GM19455 (cell line): ENCODE measurements around the gene FLVCR2.

Source experiments
- ATAC-seq: cut with Tn5 transposase; IDR thresholded peaks from one replicate; pipeline ENCODE4 v1.9.1; 2021; ENCODE audit not compliant: unreplicated experiment

FLVCR2 gene, protein sequence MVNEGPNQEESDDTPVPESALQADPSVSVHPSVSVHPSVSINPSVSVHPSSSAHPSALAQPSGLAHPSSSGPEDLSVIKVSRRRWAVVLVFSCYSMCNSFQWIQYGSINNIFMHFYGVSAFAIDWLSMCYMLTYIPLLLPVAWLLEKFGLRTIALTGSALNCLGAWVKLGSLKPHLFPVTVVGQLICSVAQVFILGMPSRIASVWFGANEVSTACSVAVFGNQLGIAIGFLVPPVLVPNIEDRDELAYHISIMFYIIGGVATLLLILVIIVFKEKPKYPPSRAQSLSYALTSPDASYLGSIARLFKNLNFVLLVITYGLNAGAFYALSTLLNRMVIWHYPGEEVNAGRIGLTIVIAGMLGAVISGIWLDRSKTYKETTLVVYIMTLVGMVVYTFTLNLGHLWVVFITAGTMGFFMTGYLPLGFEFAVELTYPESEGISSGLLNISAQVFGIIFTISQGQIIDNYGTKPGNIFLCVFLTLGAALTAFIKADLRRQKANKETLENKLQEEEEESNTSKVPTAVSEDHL

DNA sequence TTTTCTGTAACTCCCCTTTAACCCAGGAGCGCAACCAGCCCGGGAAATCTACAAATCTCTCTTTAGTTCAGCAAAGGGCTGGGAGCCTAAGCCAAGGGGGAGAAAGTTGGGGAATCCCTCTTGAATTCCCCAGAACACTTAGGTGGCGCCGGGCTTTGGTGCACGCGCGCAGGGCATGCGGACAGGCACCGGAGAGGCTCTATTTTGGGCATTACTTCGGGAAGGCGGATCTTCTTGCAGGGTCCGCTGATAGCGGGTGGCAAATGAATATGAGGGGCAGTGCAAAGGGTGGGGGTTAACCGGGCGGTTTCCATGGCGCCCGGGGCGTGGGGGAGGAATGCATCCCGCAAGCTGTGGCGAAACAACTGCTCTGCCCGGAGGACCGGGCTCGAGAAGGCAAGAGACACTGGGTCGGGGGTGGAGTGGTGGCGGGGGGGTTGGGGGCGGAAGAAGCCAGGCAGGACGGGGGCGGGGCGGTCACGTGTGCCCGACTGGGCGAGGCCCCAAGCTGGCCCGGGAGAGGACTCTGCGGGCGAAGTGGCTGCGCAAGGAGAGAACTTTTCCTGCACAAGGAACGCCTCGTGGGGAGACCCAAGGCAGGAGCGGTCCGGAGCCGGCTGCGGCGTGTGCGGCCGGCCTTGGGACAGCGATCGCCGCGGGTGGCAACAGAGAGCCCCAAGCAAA, at the start of gene FLVCR2:
TSS of gene FLVCR2 (plus strand) at position 519 of the 684 bp plus-strand sequence. CDS start 353 bp downstream, outside the sequence.
- peak; percentile 29 for ATAC-seq

GRCh38 chr14:75531256-75531655, 47.2 kb upstream of the FLVCR2 start:
- ATAC-seq = no peak

DNA sequence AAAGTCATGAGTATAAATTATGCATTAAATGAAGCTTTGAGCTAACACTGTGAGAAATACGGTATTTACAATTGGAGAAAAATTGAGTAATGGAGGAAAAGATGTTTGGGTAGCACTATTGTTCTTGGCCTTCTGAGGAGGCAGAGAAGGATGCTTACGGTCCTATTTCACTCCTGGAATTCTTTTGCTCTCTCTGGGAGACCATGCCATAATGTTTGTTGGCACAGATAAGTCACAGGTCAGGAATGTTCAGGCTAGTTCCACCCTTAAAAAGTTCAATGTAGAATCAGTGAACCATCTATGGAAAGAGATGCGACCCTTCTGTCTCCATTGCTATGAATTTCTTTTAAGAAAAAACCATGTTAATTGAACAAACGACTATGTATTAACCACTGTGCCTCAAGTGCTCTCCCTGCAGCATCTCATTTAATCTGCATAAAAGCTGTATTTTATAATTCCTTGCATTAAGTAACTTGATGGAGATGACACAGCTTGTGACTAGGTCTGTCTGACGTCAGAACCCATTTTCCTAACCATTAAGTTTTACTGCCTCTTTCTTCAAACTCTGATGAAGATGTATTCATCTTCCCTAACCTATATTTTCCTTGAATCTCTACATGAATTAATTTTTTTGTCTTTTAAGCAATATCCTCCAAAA, 46.6 kb upstream of the FLVCR2 start:
- ATAC-seq = no peak

- ATAC-seq = no peak
These were observed 44.4 kb upstream of the FLVCR2 start for GRCh38 chr14:75533791-75534555.

DNA sequence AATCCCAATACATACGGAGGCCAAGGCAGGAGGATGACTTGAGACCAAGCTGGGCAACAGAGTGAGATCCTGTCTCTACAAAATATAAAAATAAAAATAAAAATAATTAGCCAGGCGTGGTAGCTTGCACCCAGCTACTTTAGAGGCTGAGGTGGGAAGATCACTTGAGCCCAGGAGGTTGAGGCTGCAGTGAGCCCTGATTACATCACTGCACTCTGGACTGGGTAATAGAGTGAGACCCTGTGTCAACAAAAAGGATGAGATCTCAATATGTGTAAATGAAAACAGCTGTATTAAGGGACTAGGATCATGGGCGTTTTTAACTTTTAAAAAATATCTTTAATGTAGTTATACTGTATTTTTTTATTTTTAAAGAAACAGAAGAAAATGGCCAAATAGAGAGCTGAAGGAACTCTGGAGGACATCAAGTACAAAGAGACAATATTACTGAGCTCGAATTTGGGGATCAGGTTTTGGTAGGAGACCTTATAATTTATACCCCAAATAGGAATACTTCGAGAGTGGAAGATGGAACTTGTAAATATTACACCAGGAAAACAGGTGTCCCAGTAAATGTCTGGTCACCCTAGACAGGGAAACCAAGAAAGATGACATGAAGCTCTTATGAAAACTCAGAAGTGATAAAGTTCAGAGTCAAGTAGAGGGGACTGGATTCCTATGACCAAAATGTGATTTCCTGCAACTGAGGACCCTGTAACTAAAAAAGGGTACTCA, 43.1 kb upstream of the FLVCR2 start:
- no peak for ATAC-seq

GRCh38 chr14:75537071-75537470, 41.3 kb upstream of the FLVCR2 start:
- ATAC-seq = no peak

DNA sequence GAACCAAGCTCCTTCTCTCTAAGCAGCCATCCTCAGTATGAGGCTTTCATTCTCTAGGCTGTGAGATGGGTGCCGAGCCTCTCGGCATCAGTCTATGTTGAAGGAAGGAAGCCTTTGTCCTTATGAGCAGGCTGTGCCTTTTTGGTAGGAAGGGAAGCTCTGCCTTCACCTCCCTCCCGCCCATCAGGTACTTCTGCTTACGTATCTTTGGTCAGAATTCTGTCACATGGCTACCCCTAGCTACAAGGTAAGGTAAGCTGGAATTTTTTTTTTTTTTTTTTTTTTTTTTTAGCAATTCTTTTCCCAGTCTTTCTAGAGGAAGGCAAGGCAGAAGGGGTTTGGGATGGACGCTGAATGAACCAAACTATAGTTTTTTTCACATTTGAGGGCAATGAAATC, 39.3 kb upstream of the FLVCR2 start:
- ATAC-seq = no peak

DNA sequence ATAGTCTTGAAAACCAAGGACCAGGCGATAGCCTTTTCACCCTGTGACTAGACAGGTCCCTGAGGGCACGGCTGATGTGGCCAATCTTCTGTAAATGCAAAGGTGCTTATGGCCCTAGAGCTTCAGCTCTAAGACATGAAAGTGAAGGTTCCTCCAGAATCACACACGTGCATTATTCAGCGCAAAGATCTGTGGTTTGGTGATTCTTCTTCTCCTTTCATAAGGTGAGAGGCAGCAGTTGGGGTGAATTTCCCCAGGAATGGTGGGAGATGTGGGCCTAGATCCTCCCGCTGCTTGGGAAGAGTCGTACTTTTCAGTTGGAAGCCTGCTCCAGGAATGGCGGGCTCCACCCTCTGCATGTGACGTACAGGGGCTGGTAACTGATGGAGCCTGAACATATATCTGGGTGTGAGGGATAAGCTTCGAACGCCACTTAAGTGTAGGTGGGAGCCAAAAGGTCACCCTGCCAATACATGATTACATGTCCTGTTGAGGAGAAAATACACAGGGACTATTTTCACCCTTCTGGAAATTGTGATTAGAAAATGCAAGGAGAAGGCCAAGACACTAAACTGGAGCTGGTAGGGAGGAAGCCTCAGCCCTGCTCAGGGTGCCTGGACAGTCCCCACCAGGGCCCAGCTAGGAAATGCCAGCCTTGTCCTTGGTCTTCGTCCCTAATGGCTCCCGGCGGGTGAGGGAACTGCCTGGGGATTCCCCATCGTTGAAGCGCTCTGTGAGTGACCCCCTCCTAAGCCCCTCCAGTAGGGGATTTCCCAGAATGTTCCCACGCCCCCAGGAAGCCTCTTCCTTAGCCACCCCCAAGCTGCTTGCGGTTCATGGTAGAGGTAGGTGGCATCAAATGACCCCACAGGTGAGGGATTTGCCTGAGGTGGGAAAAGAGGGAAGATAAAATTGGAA, 38.6 kb upstream of the FLVCR2 start:
- ATAC-seq = peak; percentile 53

- ATAC-seq = no peak
These were observed 38.0 kb upstream of the FLVCR2 start for GRCh38 chr14:75540479-75540851.

DNA sequence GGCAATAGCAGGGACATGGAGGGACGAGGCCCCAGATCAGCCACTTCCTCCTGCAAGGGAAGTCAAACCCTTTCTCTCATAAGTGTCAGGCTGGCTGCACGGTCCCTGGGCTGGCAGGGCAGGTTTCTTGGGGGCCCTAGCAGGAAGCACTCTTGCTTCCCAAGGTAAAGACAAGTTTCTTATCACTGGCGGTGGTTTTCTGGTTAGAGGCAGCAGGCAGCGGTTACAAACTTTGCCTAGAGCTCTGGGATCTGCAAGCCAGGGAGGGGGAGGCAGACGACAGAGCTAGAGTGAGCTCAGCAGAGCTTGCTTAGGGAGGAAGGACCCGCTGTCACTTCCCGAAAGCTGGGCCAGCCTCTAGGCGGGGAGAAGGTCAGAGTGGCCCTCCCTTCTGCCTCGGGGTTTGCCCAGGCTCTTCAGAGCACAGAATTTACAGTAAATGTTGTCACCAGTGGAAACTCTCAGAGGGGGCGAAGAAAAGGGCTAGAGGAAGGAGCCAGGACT, 35.8 kb upstream of the FLVCR2 start:
- ATAC-seq = no peak

GRCh38 chr14:75543253-75543652, 35.2 kb upstream of the FLVCR2 start:
- no peak for ATAC-seq

GRCh38 chr14:75543786-75544185, 34.6 kb upstream of the FLVCR2 start:
- no peak for ATAC-seq

GRCh38 chr14:75545907-75546306, 32.5 kb upstream of the FLVCR2 start:
- ATAC-seq = no peak

DNA sequence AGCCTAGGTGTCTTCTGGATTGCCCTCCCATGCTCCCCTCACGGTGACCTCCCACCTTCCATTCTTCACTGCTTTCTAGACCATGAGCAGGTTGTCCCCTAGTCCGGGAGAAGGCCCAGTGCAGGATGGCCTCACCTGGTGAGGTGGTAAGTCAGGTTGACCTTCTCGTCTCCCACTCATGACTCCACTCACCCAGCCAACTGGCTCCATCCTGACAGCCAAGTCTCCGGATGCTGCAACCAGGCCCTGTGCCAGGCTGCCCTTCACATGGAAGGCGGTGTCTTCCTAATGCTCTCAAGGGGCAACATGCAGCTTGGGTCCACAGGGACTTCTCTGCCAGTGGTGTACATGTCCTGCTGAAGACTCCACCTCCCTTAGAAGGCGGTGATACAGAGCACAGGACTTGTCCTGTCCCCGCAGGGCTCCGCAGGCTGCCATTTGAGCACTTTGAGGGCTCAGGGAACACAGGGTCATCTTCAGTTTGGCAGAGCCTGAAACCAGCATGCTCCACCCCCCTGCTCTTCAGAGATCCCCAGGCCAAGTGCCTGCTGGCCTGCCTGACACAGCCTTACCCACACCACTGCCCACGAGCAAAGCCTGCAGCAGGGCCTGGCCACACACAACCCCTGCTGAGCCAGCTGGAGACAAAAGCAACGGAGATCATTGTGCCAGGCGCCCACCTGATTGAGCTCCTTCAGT, 30.7 kb upstream of the FLVCR2 start:
- no peak for ATAC-seq

DNA sequence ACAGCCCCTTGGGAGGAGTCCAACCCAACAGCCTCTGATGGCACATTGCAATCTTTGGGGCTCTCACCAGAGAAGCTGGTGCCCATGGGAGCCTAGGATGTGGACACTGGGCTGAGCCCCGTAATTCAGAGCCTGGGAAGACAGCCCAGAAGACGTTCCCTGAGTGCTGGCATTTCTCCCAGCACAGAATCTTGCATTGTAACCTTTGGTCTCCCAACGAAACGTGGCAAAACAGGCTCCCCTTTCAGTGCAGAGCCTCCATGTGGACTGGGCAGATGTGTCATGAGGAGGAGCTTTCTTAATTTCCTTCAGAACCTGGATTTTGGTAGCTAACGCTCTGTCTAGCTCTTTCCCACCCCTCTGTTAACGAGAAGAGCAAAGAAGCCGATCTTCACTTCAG, 29.9 kb upstream of the FLVCR2 start:
- no peak for ATAC-seq

DNA sequence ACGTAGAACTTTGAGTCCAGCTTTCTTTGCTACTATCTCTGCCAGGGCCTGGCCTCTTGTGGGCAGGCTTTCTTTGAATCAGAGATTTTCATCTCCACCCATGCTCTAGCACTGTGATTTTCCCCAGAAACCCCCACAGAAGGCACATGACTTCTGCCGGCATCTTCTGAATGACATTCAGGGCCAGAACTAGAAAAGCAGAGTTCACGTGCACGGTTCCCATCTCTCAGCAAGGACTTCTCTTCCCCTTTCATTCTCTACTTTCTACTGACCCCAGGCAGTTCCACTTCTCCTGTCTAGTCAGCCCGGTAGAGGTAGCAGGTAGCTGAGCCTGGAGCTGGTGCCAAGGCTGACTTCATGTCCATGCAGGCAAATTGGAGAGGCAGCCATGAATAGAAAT, 29.3 kb upstream of the FLVCR2 start:
- no peak for ATAC-seq

DNA sequence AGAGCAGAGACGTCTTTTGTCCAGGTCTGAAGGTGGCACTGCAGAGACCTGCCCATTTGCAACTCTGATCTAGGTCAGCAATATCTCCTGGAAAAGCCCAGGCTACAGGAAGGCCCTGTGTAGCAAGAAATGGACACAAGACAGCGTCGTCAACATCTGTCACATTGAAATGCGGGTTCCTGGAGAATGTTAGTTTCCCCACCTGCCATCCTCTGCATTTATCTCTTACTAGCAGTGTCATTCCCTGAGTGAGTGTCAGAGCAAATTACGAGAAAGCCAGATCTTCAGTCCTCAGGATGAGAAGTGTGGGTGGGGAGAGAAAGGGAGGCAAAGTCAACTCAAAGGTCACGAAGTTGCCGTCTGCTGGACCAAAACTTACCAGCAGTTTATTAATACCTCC, 27.4 kb upstream of the FLVCR2 start:
- ATAC-seq = no peak

- ATAC-seq = no peak
These were observed 25.3 kb upstream of the FLVCR2 start for GRCh38 chr14:75553157-75553556.
